MCF 10A (cell line): ENCODE results near the gene ATP5MC2. TPM values are rescaled to one million over a fixed set of nuclear protein-coding genes. Genes with fewer than 3 reads are reported as not detected.

Source experiments
- BruUV-seq: library from RNA; stranded (reverse); fragments of 400-500 nt; replicated peaks from 2 replicates; lab custom pipeline; 2021; lab: Mats Ljungman, UMichigan
- CTCF ChIA-PET: fragments of 300-600 bp; sonication (Branson Sonifier 250); formaldehyde crosslinking; extraction: SDS; loops from one replicate; lab custom pipeline; 2021; ENCODE audit warnings: antibody characterized with exemption, inconsistent platforms; lab: Yijun Ruan, JAX
- POLR2A ChIA-PET: fragments of 300-600, 350-650 bp; sonication (Branson Sonifier 250); formaldehyde crosslinking; extraction: SDS; loops from one replicate; lab custom pipeline; 2020; ENCODE audit warnings: antibody characterized with exemption, inconsistent platforms; lab: Yijun Ruan, JAX
- DNase-seq: peaks from one replicate; pipeline ENCODE4 v3.0.0-alpha.2; 2018; ENCODE audit not compliant: unreplicated experiment
- H3K27ac Mint-ChIP-seq: one replicate; pipeline ENCODE4 v1.8.0; 2022; ENCODE audit warnings: mild to moderate bottlenecking, low read depth, mixed read lengths; ENCODE audit not compliant: unreplicated experiment
- H3K27me3 Mint-ChIP-seq: one replicate; pipeline ENCODE4 v1.8.0; 2022; ENCODE audit warnings: mixed read lengths; ENCODE audit not compliant: insufficient read depth, unreplicated experiment
- H3K36me3 Mint-ChIP-seq: one replicate; pipeline ENCODE4 v1.8.0; 2022; ENCODE audit warnings: mild to moderate bottlenecking, moderate library complexity, mixed read lengths; ENCODE audit not compliant: insufficient read depth, unreplicated experiment
- H3K4me1 Mint-ChIP-seq: one replicate; pipeline ENCODE4 v1.8.0; 2022; ENCODE audit warnings: mixed read lengths; ENCODE audit not compliant: insufficient read depth, unreplicated experiment
- H3K4me3 Mint-ChIP-seq: one replicate; pipeline ENCODE4 v1.8.0; 2022; ENCODE audit warnings: mild to moderate bottlenecking, moderate library complexity, mixed read lengths; ENCODE audit not compliant: unreplicated experiment
- H3K9me3 Mint-ChIP-seq: one replicate; pipeline ENCODE4 v1.8.0; 2022; ENCODE audit warnings: mixed read lengths; ENCODE audit not compliant: unreplicated experiment
- CTCF ChIP-seq: fragments of 200-600 bp; IDR thresholded peaks from one replicate; pipeline ENCODE4 v1.8.0; 2022; ENCODE audit warnings: antibody characterized with exemption, mild to moderate bottlenecking; ENCODE audit not compliant: unreplicated experiment
- intact Hi-C: fragments of 100-400 bp; cut with micrococcal nuclease; formaldehyde crosslinking; loops from 2 replicates; pipeline ENCODE4 v1.14.1; 2022
- total RNA-seq: library from RNA; stranded (reverse); gene quantifications from 2 replicates; pipeline ENCODE4 v1.2.3, GENCODE V29; 2022

The ATP5MC2 gene
- total RNA-seq, 1 experiment from 2014 or later = 381 TPM

GRCh38 chr12:53623548-53624385 is 52.1 kb downstream of the ATP5MC2 start:
- ChIA-PET CTCF (interaction anchor here (0.9 to 3.2 kb wide), 5 partner anchors 8 to 124 kb away, joined by 3 to 22 read pairs (median 4); partner anchors contain the start of gene ATP5MC2), POLR2A (interaction anchor here (0.6 to 7.3 kb wide), 26 partner anchors 10 to 840 kb away, joined by 3 to 132 read pairs (median 4); partner anchors contain the start of genes ATP5MC2, CALCOCO1, SP1 and TARBP2)
- intact Hi-C loops = loop anchor here (2.0 kb wide), 1 partner anchor 53 kb away; the partner anchor contains the start of gene ATP5MC2
- H3K27me3 Mint-ChIP-seq = no peaks in the 10 kb centered on the region
- peak overlapping the region; percentile 96 for H3K4me3 Mint-ChIP-seq
- no peaks in the 10 kb centered on the region for H3K9me3 Mint-ChIP-seq
- H3K36me3 Mint-ChIP-seq = peaks cover 2% of the 10 kb centered on the region
- peak overlapping the region; percentile 89 for H3K27ac Mint-ChIP-seq
- no peak for TF ChIP-seq CTCF
- peaks cover 18% of the 10 kb centered on the region for H3K4me1 Mint-ChIP-seq
- BruUV-seq = no TSS peak
- DNase-seq = peak; percentile 48

GRCh38 chr12:53622724-53623123 is 53.2 kb downstream of the ATP5MC2 start:
- intact Hi-C loops = no loop called here
- ChIA-PET POLR2A (interaction anchor here (0.6 to 7.3 kb wide), 14 partner anchors 9 to 1600 kb away, joined by 3 to 132 read pairs (median 4); partner anchors contain the start of genes ATP5MC2, CALCOCO1 and TARBP2), CTCF (interaction anchor here (0.6 to 3.2 kb wide), 5 partner anchors 7 to 62 kb away, joined by 3 to 22 read pairs (median 3); partner anchors contain the start of gene ATP5MC2)
- DNase-seq = no peak
- Mint-ChIP-seq H3K9me3 (no peaks in the 10 kb centered on the region), H3K27ac (no peak overlapping the region), H3K4me3 (peak overlapping the region; percentile 96), H3K27me3 (no peaks in the 10 kb centered on the region), H3K36me3 (peaks cover 12% of the 10 kb centered on the region), H3K4me1 (peaks cover 28% of the 10 kb centered on the region)
- TF ChIP-seq CTCF = no peak
- no TSS peak for BruUV-seq

- intact Hi-C loops = no loop called here
These were observed 57.6 kb downstream of the ATP5MC2 start for GRCh38 chr12:53618275-53618674.

More at GRCh38 chr12:53618275-53618674, 57.6 kb downstream of the ATP5MC2 start:
- H3K36me3 Mint-ChIP-seq = peaks cover 43% of the 10 kb centered on the region
- peak overlapping the region; percentile 56 for H3K4me3 Mint-ChIP-seq
- no peaks in the 10 kb centered on the region for H3K9me3 Mint-ChIP-seq
- ChIA-PET CTCF (interaction anchor here (0.6 to 1.0 kb wide), 4 partner anchors 13 to 128 kb away, joined by 3 to 5 read pairs (median 4); partner anchors contain the start of gene ATP5MC2), POLR2A (interaction anchor here (0.6 to 1.4 kb wide), 8 partner anchors 10 to 291 kb away, joined by 3 to 6 read pairs (median 3); no protein-coding TSS in a partner anchor)
- H3K27ac Mint-ChIP-seq = no peak overlapping the region
- H3K4me1 Mint-ChIP-seq = peaks cover 17% of the 10 kb centered on the region
- H3K27me3 Mint-ChIP-seq = no peaks in the 10 kb centered on the region
- no peak for TF ChIP-seq CTCF
- no peak for DNase-seq
- no TSS peak for BruUV-seq
